ENCODE results near the gene TESK2. TPM values are rescaled to one million over a fixed set of nuclear protein-coding genes. Genes with fewer than 3 reads are reported as not detected.

TESK2 gene
- total and polyA plus RNA-seq, 2 of the 13 experiments (the other 11 are each of a cell fraction or from before 2014, with no cell fraction given) = 5.5 to 9.6 TPM

- TF ChIP-seq NFAT5 (CRISPR knock-in tag; IDR thresholded peaks at IDR 0.05) (no peak; the same call in 1 of the 2 replicates), ZNF790 (CRISPR knock-in tag; IDR thresholded peaks at IDR 0.05; ENCODE audit: borderline replicate concordance) (peak; percentile 84; the same call in 1 of the 2 replicates), NCOA2 (CRISPR knock-in tag; IDR thresholded peaks at IDR 0.05) (peak; percentile 61), KLF13 (CRISPR knock-in tag; IDR thresholded peaks at IDR 0.05) (peak; percentile 76; the same call in 1 of the 2 replicates), PHF21A (CRISPR knock-in tag; IDR thresholded peaks at IDR 0.05) (0 out of 2 replicates have a peak, but pooled peaks have one; percentile 42), THAP11 (CRISPR knock-in tag; IDR thresholded peaks at IDR 0.05) (peak; percentile 84), ZNF616 (CRISPR knock-in tag; IDR thresholded peaks at IDR 0.05; ENCODE audit: low read depth) (no peak), ZNF7 (CRISPR knock-in tag; IDR thresholded peaks at IDR 0.05) (no peak), XRCC5 (optimal IDR thresholded peaks at IDR 0.05; ENCODE audit: low read length) (no peak), TERF1 (CRISPR knock-in tag; IDR thresholded peaks at IDR 0.05) (no peak), ZNF280D (CRISPR knock-in tag; IDR thresholded peaks at IDR 0.05) (no peak), ZNF766 (CRISPR knock-in tag; IDR thresholded peaks at IDR 0.05; ENCODE audit: borderline replicate concordance) (0 out of 2 replicates have a peak, but pooled peaks have one; percentile 53), HMG20B (CRISPR knock-in tag; conservative IDR thresholded peaks at IDR 0.05) (0 out of 2 replicates have a peak, but pooled peaks have one; percentile 32), REPIN1 (CRISPR knock-in tag; IDR thresholded peaks at IDR 0.05; ENCODE audit: borderline replicate concordance, low read depth) (peak; percentile 96), POLR2A (IDR thresholded peaks at IDR 0.05; ENCODE audit: insufficient read depth in 1 of 2, low read depth in 2 of 2, low read length in 2 of 2) (peak; percentile 81 to 94), MTA3 (CRISPR knock-in tag; IDR thresholded peaks at IDR 0.05) (no peak), ZNF576 (CRISPR knock-in tag; IDR thresholded peaks at IDR 0.05) (no peak), DNMT1 (CRISPR knock-in tag; IDR thresholded peaks at IDR 0.05) (peak; percentile 25; the same call in 1 of the 2 replicates), REL (CRISPR knock-in tag; conservative IDR thresholded peaks at IDR 0.05) (0 out of 2 replicates have a peak, but pooled peaks have one; percentile 38), MAFF (IDR thresholded peaks at IDR 0.05; ENCODE audit: low read depth, low read length) (no peak)
Measured at GRCh38 chr1:45303520-45304310, 187.2 kb downstream of the TESK2 start (continued).
